ENCODE results near the gene ALDH1L1.
"Not testable (repeated sequence)": the region's sequence is repeated elsewhere in the genome, so short reads cannot be mapped to it uniquely, and the experiment has no call there.

The ALDH1L1 gene

DNA sequence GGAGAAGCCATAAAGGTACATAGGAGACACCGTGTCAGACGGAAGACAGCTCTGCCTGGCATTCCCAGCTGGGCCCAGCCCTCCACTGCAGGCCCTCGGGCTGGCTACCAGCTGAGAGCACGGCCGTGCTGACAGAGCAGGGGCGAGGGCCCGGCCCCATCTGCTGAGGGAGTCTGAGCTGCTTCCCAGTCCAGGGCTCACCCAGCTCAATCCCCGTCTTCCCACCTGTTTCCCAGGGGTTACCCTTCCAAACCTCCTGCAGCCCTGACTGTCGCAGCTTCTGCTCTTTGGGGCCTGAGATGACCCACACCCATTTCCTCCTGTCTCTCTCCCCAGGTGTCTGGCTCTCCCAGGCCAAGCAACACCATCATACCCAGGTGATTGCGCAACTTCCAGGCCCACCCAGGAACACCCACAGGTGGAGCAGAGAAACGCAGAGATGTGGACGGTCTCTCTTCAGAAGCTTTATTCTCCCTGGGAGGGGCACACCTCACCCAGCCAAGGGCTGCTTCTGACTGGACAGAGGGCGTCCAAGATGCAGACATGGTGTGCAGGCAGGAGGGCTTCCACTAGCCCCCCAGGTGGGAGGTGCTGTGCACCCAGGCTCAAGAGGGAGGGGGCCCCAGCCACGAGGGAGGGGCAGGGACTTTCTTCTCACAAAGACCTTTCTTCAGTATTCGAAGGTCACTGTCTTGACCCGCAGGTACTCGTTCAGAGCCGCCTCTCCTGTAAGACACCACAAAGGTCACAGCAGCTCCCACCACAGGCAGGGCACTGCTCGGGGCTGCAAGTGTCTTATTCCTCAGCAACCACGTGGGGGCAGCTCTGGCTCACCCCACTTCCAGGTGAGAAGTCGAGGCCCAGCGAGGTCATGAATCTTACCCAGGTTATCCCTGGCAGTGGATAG is 77.0 kb downstream of the ALDH1L1 start:
- DNase-seq: no peak

DNA sequence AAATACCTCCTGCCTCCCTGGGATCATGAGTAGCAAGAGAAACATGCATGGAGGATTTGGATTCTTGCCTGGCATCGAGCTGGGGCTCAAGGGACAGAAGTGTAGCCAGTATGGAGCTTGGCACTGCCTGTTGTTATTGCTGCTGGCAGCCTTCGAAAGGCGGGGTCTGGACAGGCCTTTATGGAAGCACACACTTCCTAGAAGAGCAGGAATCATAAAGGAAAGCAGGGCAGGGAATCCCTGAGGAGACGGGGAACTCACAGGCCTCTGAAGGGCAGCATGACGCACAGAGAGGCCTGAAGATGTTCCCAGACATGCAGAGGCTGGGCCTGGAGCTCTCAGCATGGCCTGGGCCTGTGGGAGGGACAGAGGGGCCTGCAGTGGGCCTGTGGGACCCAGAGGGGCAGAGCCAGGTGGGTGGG is 77.8 kb downstream of the ALDH1L1 start:
- no peak for DNase-seq

DNA sequence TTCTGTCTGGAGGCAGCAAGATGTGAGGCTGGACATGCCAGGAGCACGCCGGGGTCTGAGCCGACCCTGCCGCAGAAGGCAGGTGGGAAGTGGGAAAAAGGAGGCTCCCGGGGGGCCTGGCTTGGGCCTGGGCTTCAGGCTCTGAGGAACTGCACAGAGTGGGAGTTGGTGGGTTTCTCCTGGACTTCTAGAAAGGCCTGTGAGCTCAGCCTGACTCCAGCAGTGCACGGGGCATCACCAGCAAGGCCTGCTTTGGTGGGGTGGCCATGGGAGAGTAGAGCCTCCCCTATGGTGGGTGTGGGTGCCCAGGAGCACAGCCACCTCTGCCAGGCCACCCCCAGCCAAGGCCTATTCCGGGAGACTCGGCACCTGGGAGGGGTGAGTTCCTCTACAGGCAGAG is 78.4 kb downstream of the ALDH1L1 start:
- no peak for DNase-seq

- no peak for DNase-seq
These were observed 78.8 kb downstream of the ALDH1L1 start for GRCh38 chr3:126101521-126101982.

DNA sequence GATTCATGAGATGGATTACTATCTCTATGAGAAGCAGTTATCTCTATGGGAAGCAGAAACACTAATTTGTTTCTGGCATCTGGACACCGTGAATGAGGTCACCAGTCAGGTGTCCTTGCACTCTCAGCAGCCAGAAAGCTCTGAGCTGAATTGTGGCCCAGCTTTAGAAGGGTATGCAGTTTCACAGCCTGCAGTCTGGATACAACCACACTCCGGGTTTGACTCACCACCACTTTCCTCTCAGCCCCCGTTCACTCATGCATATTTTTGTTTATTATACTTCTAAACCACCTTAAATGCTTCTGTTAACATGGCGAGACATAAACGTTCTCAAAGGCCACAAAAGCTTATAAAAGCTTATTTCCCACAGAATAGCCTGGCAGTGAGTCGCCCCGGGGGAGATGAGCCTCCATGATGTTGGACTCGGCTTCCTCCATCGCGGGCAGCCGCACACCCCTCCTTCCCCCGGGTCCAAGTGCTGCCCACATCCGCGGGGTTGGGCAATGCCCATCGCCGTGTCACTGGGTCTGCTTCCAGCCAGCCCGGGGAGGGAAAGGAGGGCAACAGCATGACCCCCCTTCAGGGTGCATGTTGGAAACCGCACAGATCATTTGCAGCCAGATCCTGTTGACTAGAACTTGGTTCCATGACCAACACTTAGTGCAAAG is 79.6 kb downstream of the ALDH1L1 start:
- no peak for DNase-seq

DNA sequence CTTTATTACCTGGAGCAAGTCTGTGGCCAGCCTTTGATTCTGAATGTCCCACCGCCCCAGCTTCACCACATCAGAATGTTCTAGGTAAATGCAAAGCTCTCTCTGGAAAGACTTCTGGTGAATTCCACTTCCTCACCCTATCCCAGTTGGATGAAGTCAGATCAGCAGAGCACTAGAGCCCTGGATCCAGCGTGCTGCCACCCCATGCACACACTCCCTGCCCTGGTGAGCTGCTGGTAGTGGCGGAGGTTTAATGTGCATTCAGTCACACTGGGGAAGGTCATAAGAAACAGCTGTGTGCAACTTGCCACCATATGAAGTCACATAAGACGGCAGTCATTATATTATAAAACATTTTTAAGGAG is 80.1 kb downstream of the ALDH1L1 start:
- no peak for DNase-seq

DNA sequence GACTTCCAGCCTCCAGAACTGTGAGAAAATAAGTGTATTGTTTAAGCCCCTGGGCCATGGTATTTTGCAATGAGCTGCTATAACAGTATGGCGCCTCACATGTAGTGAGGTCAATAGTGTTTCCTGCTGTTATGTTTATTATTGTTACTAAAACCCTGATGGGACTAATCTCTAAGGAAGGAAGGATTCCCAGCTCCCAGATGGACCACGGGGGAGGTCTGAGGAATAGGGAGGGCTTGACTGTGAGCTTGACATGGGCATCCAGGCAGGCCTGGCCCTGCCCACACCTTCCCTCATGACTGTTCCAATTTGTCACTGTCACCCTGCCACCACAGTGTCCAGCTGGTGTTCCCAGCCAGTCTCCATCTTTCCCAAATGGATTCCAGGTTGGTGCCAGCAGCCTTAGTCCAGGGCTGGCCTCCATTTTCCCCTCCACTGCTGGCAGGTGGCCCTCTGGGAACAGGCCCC is 82.0 kb downstream of the ALDH1L1 start:
- no peak for DNase-seq

DNA sequence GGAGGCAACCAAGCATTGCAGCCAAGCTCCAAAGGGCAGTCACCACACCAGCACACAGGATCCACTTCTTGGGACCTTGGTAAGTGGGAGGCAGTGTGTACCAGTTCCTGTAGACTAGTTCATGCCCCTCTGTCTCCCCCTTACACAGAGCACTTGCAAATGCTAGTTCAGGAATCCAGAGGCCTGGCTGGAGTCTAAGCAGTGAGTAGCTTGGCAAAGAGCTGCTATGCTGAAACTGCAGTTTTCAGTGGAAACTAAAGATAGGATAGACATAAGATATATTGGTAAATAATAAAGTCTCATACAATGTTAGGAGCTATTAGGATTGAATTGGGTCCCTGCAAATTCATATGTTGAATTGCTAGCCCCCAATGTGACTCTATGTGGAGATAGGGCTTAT is 82.6 kb downstream of the ALDH1L1 start:
- no peak for DNase-seq

DNA sequence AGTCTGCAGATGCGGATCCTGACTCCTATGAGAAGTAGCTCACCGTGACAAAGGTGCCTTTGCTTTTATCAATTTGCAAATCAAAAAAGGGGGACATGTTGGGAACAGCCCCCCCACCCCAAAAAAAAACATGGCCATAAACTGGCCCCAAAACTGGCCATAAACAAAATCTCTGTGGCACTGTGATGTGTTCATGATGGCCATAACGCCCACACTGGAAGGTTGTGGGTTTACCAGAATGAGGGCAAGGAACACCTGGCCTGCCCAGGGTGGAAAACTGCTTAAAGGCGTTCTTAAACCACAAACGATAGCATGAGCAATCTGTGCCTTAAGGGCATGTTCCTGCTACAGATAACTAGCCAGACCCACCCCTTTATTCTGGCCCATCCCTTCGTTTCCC is 84.1 kb downstream of the ALDH1L1 start:
- DNase-seq: not testable (repeated sequence)

DNA sequence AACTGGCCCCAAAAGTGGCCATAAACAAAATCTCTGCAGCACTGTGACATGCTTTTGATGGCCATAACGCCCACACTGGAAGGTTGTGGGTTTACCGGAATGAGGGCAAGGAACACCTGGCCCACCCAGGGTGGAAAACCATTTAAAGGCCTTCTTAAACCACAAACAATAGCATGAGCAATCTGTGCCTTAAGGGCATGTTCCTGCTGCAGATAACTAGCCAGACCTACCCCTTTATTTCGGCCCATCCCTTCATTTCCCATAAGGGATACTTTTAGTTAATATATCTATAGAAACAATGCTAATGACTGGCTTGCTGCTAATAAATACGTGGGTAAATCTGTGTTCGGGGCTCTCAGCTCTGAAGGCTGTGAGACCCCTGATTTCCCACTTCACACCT is 88.3 kb downstream of the ALDH1L1 start:
- DNase-seq: not testable (repeated sequence)

DNA sequence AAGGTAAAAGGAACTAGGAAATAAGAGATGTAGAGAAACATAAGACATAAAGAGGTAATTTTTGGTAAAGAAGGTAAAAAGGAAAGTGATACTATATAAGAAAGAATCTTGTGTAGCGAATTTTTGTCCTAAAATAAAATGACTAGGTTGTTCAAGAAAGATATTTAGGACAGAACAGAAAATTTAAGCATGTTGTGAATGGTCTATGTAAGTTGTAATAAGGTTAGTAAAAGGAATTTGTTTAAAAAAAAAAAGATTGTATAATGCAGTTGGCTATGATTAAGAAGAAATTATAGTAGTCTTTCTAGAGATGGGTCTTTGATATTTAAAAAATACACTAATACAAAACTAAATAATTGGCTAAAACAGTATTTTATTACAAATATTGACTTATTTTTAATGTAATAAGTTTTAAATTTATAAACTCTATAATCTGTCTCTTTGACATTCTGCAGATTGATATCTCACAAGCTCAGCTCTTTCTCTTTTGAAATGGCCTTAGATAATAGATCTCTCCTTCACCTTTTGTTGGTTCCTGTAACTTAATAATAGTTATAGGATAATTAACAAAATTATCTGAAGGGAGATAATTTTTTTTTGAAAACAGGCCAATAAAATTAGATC is 92.7 kb downstream of the ALDH1L1 start:
- peak; percentile 16 for DNase-seq

DNA sequence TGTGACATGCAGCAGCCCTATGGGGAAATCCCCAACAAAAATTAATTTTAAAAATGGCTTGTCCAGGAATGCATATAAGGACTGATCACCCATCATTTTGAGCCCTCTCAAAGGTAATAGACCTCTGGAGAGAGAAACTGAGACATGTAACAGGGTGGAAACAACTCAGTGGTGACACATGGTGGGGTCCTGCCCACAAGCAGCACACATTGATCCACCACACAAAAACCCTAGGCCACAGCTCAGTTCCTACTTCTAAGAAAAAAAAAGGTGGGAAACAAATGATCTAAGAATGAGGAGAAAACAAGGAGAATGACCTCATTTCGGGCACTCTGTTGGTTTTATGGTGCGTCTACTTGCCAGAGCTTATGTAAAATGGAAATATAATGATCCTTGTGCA is 94.5 kb downstream of the ALDH1L1 start:
- no peak for DNase-seq

DNA sequence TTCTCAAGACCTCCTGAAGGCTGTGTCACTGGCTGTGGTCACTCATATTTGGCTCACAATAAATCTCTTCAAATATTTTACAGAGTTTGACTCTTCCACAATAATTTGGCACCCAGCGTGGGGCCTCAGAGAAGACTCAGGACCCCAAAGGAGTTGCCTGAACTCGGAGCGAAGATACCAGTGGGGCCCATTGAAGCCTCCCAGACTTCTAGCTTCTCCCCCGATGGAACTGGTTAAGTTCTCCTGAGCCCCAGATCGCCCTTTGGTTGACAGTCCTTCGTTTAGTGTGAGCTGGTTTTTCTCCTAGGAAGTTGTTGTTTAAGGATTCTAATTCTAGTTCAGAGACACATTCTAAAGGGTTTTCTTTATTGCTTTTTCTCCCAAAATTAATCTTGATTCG is 95.1 kb downstream of the ALDH1L1 start:
- DNase-seq: no peak

GRCh38 chr3:126084768-126085180 is 95.6 kb downstream of the ALDH1L1 start:
- peak; percentile 37 for DNase-seq

DNA sequence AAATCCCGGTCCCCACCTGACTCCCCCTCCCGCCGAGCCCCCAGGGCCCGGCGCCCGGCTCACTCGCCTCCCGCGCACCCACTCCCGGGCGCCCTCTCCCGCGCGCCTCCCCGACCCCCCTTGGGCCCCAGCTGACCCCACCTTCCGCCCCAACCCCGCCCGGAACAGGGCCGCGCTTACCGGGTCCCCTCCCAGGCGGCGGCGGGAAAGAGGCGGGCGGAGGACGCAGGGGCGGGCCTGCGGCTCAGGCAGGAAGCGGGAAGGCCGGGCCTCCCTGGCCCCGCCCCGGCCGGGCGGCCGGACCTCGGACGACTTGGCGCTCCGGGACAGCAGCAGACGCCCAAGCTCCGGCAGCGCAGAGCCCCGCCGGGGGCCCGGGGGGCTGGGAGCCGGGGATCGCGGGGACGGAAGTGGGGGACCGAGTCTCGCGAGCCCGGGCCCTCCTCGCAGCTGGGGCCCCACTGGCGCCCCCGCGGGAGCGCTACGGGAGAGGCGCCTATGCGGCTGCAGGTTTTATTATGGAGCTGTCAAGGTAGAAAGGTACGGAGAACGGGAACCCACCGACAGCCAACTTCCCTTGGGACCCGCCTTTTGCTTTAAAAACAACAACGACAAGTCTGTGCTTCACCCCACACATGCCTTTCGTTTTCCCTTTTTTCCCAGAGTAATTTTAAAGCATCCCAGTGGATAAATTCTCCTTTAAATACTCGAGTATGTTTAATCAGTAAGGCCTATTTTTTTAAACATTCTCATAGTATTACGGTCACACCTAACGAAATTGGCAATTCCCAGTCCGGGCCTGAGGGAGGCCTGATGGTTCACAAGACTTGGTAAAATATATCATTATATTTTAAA is 96.2 kb downstream of the ALDH1L1 start, which contains the start of gene SLC41A3:
Gene SLC41A3 (minus strand): TSS at position 212 of the 855 bp plus-strand sequence. CDS start 15,905 bp downstream, outside the sequence.
- peak; percentile 89 for DNase-seq

DNA sequence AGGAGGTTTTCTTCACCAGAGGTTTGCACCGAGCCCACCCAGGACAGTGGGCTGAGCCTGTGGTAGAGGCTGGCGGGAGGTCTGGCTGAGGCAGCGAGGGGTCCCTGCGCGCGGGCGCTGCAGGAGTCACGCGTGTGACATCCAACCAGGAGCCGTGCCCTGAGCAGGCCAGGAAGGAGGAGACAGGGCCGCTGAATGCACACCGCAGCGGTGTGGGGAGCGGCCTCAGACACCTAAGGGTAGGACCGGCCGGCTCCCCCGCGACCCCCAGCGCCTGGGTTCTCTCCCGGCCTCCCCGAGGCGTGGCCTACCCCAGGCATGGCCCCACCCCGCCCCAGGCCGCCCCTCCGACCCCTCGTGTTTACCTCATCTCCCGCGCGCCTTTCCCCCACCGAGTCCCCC is 96.9 kb downstream of the ALDH1L1 start:
- DNase-seq: peak; percentile 69

DNA sequence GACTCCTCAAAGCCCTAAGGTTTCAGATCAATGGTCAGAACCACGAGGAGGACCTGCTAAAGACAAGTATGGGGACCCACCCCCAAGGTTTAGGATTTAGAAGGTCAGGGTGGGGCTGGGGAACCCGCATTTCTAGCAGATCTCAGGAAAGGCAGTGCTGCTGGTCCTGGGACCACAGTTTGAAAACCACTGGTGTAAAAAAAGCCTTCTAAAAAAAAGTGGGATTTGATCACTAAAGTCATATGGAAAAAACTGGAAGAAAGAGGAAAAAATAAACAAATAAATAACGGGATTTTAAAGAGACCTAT is 97.3 kb downstream of the ALDH1L1 start:
- no peak for DNase-seq

GRCh38 chr3:126082362-126083137 is 97.8 kb downstream of the ALDH1L1 start:
- peak; percentile 26 for DNase-seq

DNA sequence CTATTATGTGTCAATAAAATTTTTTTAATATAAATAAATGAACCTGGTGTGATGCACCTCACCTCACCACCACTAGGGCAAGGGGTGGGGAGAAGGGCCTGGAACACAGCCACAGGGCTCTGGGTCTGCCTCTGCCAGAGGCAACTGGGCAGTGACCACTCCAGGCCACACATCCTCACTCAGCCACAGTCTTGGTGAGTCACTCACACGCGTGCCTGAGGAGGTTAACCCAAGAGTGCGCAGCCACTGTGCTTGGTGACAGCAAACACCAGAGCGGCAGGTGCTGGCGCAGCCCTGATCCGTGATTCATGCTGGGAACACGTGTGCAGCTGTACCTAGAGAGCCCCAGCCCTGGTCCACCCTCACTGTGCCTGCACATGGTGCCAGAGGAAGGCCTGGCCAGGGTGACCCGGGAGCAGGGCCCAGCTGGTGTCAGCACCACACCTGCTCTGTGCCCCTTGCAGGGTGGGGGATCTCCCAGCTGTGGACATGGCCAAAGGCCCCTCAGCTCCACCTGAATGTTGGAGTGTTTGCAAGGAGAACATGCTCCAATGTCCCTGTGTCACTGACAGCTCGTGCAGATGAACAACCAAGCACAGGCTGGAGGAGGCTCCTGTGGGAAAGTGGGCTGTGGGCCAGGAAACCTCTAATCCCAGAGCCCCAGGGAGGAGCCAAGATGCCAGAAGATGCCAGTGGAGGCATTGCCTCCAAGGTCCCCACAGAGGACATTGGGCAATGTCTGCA is 98.6 kb downstream of the ALDH1L1 start:
- peak; percentile 96 for DNase-seq

DNA sequence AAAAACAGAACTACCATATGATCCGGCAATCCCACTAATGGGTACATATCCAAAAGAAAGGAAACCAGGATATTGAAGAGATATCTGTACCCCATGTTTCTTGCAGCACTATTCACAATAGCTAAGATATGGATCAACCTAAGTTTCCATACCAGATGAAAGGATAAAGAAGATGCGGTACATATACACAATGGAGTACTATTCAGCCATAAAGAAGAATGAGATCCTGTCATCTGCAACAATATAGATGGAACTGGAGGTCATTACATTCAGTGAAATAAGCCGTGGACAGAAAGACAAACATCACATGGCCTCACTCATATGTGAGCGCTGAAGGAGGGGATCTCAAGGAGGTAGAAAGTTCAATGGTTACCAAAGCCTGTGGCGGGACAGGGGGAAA is 99.4 kb downstream of the ALDH1L1 start:
- DNase-seq: no peak

- DNase-seq: no peak
These were observed 101.5 kb downstream of the ALDH1L1 start for GRCh38 chr3:126078866-126079265.
